ENCODE data around the gene RPUSD4.

GRCh38 chr11:126191379-126192073 lies 19.9 kb downstream of the RPUSD4 start:
- TF ChIP-seq CTCF (conservative IDR thresholded peaks at IDR 0.05; ENCODE audit: low read depth in 2 of 2) (no peak), NANOG (IDR thresholded peaks at IDR 0.05; ENCODE audit: borderline replicate concordance) (no peak), EZH2phosphoT487 (IDR thresholded peaks at IDR 0.05; ENCODE audit: unreplicated experiment) (no peak), REST (IDR thresholded peaks at IDR 0.05; ENCODE audit: unreplicated experiment) (no peak), ETS1 (IDR thresholded peaks at IDR 0.05) (no peak)

All from GM23338 (cell line).